ENCODE results near the gene DCAKD. TPM values are rescaled to one million over a fixed set of nuclear protein-coding genes. Genes with fewer than 3 reads are reported as not detected.

DCAKD gene
- polyA plus RNA-seq, 1 donor from 2014 or later, result 68.5 TPM

DNA sequence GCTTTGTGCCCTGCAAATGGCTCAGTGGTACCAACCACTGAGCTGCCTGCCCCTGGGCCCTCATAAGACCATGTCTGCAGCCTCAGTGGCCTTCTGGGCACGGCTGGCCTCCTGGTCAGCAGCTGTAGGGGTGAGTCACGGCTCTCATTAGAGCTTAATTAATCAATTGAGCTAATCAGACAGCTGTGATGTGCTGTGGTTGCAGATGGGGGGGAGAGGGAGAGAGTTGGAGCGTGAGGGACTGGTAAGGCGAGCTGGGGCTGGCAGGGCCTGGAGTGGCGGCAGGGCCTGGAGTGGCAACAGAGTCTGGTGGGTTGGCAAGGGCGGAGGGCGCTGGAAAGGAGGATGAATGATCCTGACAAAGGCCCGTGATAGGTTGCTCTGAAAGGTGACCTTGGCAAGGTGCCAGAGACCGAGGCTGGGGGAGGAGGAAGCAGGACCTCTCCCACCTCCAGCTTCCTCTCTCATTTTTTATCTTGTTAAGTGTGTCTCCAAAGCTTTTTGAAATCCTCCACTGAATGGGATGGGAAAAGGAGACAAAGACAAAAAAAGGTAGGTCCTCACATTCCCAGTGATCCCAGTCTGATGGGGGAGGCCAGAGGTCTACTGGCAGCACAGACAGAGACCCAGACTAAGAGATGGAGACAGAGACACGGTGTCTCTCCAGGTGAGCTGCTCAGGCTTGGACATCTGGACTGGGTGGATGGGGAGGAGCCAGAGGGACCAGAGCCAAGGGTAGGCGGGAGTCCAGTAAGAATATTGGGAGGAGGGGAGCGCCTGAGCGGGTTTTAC lies 41.6 kb downstream of the DCAKD start:
- no peak overlapping the region for H3K9ac ChIP-seq (ENCODE audit: low read length)
- H3K27me3 ChIP-seq (ENCODE audit: insufficient read depth, low read depth, low read length), result no peaks in the 10 kb centered on the region
- no peak overlapping the region for H3K27ac ChIP-seq (ENCODE audit: low read length)
- no peaks in the 10 kb centered on the region for H3K36me3 ChIP-seq (ENCODE audit: insufficient read depth, low read length)
- H3K79me2 ChIP-seq (replicated peaks; ENCODE audit: insufficient read depth, low read length), result no peaks in the 10 kb centered on the region
- TF ChIP-seq, protein P1, sequence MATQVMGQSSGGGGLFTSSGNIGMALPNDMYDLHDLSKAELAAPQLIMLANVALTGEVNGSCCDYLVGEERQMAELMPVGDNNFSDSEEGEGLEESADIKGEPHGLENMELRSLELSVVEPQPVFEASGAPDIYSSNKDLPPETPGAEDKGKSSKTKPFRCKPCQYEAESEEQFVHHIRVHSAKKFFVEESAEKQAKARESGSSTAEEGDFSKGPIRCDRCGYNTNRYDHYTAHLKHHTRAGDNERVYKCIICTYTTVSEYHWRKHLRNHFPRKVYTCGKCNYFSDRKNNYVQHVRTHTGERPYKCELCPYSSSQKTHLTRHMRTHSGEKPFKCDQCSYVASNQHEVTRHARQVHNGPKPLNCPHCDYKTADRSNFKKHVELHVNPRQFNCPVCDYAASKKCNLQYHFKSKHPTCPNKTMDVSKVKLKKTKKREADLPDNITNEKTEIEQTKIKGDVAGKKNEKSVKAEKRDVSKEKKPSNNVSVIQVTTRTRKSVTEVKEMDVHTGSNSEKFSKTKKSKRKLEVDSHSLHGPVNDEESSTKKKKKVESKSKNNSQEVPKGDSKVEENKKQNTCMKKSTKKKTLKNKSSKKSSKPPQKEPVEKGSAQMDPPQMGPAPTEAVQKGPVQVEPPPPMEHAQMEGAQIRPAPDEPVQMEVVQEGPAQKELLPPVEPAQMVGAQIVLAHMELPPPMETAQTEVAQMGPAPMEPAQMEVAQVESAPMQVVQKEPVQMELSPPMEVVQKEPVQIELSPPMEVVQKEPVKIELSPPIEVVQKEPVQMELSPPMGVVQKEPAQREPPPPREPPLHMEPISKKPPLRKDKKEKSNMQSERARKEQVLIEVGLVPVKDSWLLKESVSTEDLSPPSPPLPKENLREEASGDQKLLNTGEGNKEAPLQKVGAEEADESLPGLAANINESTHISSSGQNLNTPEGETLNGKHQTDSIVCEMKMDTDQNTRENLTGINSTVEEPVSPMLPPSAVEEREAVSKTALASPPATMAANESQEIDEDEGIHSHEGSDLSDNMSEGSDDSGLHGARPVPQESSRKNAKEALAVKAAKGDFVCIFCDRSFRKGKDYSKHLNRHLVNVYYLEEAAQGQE (IDR thresholded peaks at IDR 0.05; ENCODE audit: borderline replicate concordance), result no peak
- no peak for TF ChIP-seq RAD21 (conservative IDR thresholded peaks at IDR 0.05)
- TF ChIP-seq SMC3 (conservative IDR thresholded peaks at IDR 0.05; ENCODE audit: poor library complexity), result no peak
- TF ChIP-seq EP300 (conservative IDR thresholded peaks at IDR 0.05; ENCODE audit: poor library complexity, severe bottlenecking), result no peak
- no peak for TF ChIP-seq TAF1 (IDR thresholded peaks at IDR 0.05; ENCODE audit: low read depth)
- no peak for TF ChIP-seq EZH2 (IDR thresholded peaks at IDR 0.05; ENCODE audit: borderline replicate concordance, insufficient read depth, low read length, poor library complexity, severe bottlenecking)
- TF ChIP-seq CTCF (IDR thresholded peaks at IDR 0.05; ENCODE audit: poor library complexity, severe bottlenecking), result no peak
- TF ChIP-seq MXI1 (conservative IDR thresholded peaks at IDR 0.05; ENCODE audit: poor library complexity, severe bottlenecking), result no peak
- TF ChIP-seq POLR2AphosphoS5 (IDR thresholded peaks at IDR 0.05), result no peak
- H3F3A ChIP-seq (ENCODE audit: insufficient read depth, low read length, poor library complexity, severe bottlenecking), result no peaks in the 10 kb centered on the region
- H3K4me2 ChIP-seq (ENCODE audit: low read length), result no peak overlapping the region
- no peaks in the 10 kb centered on the region for H3K9me3 ChIP-seq (ENCODE audit: low read length)
- H2AFZ ChIP-seq (ENCODE audit: low read depth, low read length), result no peak overlapping the region
- H3K4me3 ChIP-seq (ENCODE audit: low read length), result no peak overlapping the region
- no peaks in the 10 kb centered on the region for H4K20me1 ChIP-seq (ENCODE audit: insufficient read depth)
- no peaks in the 10 kb centered on the region for H3K9me2 ChIP-seq (ENCODE audit: insufficient read depth, low read length)

DNA sequence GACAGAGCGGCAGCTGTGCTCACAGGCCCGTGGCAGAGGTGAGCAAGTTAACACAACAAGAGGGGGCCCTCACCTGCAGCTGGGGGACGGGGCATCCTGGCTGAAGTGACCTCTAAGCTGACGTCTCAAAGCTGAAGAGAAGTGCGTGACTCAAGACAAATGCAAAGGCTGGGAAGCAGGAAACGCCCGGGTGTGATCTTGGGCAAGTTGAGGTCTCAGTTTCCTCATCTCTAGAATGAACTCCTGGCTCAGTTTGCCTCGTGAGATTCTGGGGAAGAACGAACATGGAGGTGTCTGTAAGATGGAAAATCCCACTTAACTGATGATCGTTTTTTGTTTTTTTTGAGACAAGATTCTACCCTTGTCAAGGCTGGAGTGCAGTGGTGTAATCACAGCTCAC lies 43.2 kb downstream of the DCAKD start:
- H3K9ac ChIP-seq (ENCODE audit: low read length), result no peak overlapping the region
- H3K79me2 ChIP-seq (replicated peaks; ENCODE audit: insufficient read depth, low read length), result no peaks in the 10 kb centered on the region
- H3K36me3 ChIP-seq (ENCODE audit: insufficient read depth, low read length), result no peaks in the 10 kb centered on the region
- H3K9me2 ChIP-seq (ENCODE audit: insufficient read depth, low read length), result no peaks in the 10 kb centered on the region
- no peaks in the 10 kb centered on the region for H4K20me1 ChIP-seq (ENCODE audit: insufficient read depth)
- no peaks in the 10 kb centered on the region for H3K9me3 ChIP-seq (ENCODE audit: low read length)
- H3K4me2 ChIP-seq (ENCODE audit: low read length), result no peak overlapping the region
- H2AFZ ChIP-seq (ENCODE audit: low read depth, low read length), result no peak overlapping the region
- no peak overlapping the region for H3K27ac ChIP-seq (ENCODE audit: low read length)
- TF ChIP-seq RAD21 (conservative IDR thresholded peaks at IDR 0.05), result no peak
- no peak overlapping the region for H3K4me3 ChIP-seq (ENCODE audit: low read length)
- H3F3A ChIP-seq (ENCODE audit: insufficient read depth, low read length, poor library complexity, severe bottlenecking), result no peaks in the 10 kb centered on the region
- H3K27me3 ChIP-seq (ENCODE audit: insufficient read depth, low read depth, low read length), result no peaks in the 10 kb centered on the region
